ENCODE results near the gene HSF2.

The HSF2 gene

DNA sequence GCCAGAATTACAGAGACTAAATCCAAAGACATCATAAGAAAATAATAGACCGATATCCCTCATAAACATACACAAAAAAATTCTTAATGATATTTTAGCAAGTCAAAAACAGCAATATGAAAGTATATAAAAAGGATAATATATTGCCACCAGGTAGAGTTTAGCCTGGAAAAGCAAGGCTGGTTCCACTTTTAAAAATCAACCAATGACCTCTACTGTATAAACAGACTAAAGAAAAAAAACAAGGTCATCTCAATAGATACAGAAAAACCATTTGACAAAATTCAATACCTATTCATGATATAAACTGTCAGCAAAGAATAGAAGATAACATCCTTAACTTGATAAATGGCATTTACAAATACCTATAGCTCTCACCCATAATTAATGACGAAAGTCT, 62.4 kb downstream of the HSF2 start:
- ChIA-PET CTCF (no interaction called here), POLR2A (no interaction called here)
- DNase-seq (ENCODE audit: low read depth, low spot score) = no peak
- no peak overlapping the region for H3K4me3 ChIP-seq (ENCODE audit: low read depth, low read length)
- TF ChIP-seq, protein P1, sequence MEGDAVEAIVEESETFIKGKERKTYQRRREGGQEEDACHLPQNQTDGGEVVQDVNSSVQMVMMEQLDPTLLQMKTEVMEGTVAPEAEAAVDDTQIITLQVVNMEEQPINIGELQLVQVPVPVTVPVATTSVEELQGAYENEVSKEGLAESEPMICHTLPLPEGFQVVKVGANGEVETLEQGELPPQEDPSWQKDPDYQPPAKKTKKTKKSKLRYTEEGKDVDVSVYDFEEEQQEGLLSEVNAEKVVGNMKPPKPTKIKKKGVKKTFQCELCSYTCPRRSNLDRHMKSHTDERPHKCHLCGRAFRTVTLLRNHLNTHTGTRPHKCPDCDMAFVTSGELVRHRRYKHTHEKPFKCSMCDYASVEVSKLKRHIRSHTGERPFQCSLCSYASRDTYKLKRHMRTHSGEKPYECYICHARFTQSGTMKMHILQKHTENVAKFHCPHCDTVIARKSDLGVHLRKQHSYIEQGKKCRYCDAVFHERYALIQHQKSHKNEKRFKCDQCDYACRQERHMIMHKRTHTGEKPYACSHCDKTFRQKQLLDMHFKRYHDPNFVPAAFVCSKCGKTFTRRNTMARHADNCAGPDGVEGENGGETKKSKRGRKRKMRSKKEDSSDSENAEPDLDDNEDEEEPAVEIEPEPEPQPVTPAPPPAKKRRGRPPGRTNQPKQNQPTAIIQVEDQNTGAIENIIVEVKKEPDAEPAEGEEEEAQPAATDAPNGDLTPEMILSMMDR (IDR thresholded peaks at IDR 0.05; ENCODE audit: insufficient read depth, low read length, missing control alignments) = no peak

DNA sequence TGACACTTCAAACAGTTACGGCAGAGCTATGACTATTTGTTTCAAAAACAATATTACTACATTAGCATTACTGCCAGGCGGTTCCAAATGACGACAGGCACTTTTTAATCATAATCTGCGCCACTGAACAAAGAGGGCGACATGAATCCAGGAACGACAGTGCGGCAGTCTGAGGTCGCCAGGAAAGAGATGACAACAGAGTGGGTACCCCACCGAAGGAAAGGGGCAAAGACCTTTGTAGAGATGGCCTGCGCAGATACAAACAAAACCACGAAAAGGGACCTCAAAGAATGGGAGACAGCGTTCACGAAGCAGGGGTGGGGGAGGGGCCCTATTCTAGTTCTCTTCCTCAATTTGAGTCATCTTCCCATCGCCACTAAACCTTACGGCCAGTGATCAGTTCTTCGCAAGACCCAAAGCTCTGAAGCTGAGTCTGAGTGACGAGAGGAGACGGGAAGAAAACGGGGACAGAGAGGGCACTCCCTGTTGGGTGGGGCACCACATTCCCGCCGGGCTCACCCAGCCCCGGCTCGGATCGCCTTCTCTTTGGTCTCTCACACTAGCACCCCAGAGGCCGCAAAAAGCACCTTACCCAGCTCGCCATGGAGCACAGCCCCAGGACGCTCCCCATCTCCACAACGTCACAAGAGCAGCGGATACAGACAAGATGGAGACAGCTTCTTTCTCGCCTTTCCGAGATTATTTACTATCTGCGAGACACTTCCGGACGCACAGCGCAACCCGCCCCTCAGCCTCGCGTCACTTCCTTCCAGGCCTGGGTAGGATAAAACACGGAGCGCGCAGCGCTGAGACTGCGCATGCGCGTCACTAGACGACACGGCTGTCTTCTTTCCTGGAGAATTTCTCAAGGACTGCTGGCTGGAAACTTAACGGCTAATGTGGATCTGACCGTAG, 71.9 kb downstream of the HSF2 start, which contains the start of gene SERINC1:
Gene SERINC1, minus strand, starts transcription at position 701 of the 915 bp plus-strand sequence. Its CDS starts 70 bp downstream, at position 631.
- H3K4me3 ChIP-seq (ENCODE audit: low read depth, low read length) = peak within 1 kb of the TSS; percentile 97
- DNase-seq (ENCODE audit: low read depth, low spot score) = peak; percentile 61
- ChIA-PET CTCF (interaction anchor here (0.8 to 5.7 kb wide), 3 partner anchors 20 to 367 kb away, joined by 3 to 58 read pairs (median 13); no protein-coding TSS in a partner anchor), POLR2A (interaction anchor here (0.7 to 1.5 kb wide), 4 partner anchors 25 to 318 kb away, joined by 3 to 5 read pairs (median 4); partner anchors contain the start of genes HSF2 and SMPDL3A)
- TF ChIP-seq, protein P1 (IDR thresholded peaks at IDR 0.05; ENCODE audit: insufficient read depth, low read length, missing control alignments) = no peak

DNA sequence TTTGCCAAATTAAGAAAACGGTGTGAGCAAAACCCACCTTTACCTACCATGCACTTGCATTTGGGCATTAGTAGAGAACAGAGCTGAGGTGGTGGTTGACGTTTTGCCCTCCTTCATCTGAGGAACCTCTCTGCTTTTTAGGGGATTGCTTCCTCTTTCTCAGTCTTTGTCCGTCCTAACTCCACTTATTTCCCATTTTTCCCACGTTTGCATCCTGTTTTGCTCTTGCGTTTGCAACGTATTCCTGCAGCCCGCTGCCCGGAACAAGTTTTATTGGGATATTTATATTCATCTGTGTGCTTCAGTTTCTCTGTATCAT, 72.5 kb downstream of the HSF2 start:
- H3K4me3 ChIP-seq (ENCODE audit: low read depth, low read length) = peak overlapping the region; percentile 97
- DNase-seq (ENCODE audit: low read depth, low spot score) = no peak
- TF ChIP-seq, protein P1 (IDR thresholded peaks at IDR 0.05; ENCODE audit: insufficient read depth, low read length, missing control alignments) = no peak
- ChIA-PET POLR2A (interaction anchor here (0.7 to 1.5 kb wide), 3 partner anchors 73 to 317 kb away, joined by 3 to 5 read pairs (median 4); partner anchors contain the start of genes HSF2 and SMPDL3A), CTCF (interaction anchor here (2.3 to 5.7 kb wide), 2 partner anchors 19 to 58 kb away, joined by 13 to 58 read pairs; no protein-coding TSS in a partner anchor)

DNA sequence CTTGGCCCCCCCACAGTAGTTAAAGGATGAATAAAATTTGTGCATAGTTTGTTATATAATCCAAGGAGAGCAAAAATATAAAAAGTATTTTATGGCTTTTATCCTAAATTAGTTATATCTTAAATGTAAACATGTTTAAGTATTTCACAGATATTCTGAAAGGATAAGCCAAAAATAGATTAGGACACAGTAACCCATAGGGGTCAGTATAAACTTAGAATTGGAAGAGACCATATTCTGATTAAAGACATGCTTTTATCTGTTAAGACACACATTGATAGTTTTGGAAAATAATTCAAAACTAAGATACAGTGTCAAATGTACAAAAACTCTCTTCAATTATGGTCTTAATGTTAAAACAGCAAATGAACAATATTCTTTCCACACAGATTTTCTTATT, 76.7 kb downstream of the HSF2 start:
- DNase-seq (ENCODE audit: low read depth, low spot score) = no peak
- POLR2A ChIA-PET = no interaction called here
- no peak overlapping the region for H3K4me3 ChIP-seq (ENCODE audit: low read depth, low read length)
- CTCF ChIA-PET = interaction anchor here (1.0 to 5.7 kb wide), 3 partner anchors 16 to 255 kb away, joined by 3 to 58 read pairs (median 10); no protein-coding TSS in a partner anchor
- TF ChIP-seq, protein P1 (IDR thresholded peaks at IDR 0.05; ENCODE audit: insufficient read depth, low read length, missing control alignments) = no peak

DNA sequence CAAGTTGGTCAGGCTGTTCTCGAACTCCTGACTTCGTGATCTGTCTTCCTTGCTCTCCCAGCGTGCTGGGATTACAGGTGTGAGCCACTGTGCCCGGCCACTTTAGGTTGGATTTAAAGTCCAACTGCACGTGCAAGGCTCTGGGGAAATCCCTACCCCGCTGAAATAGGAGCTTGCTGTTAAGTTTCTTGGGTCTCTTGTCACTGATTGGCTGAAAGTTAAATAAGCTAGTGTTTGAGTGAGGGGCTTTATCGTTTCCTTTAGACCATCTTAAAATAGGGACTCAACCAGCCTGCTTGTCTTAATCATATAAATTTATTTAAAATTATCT, 83.3 kb downstream of the HSF2 start:
- CTCF ChIA-PET = interaction anchor here (1.0 to 2.6 kb wide), 3 partner anchors 9 to 48 kb away, joined by 3 to 24 read pairs (median 4); no protein-coding TSS in a partner anchor
- POLR2A ChIA-PET = no interaction called here
- DNase-seq (ENCODE audit: low read depth, low spot score) = no peak
- no peak overlapping the region for H3K4me3 ChIP-seq (ENCODE audit: low read depth, low read length)
- TF ChIP-seq, protein P1 (IDR thresholded peaks at IDR 0.05; ENCODE audit: insufficient read depth, low read length, missing control alignments) = no peak
